Panc1 (cell line): Measurements from ENCODE around the gene ZNF559. TPM values are rescaled to one million over a fixed set of nuclear protein-coding genes. Genes with fewer than 3 reads are reported as not detected.

Source experiments
- ATAC-seq: fragments of 200-7000 bp; cut with Tn5 transposase; 2 replicates; pipeline ENCODE4 v1.9.1; 2020; ENCODE audit warnings: mild to moderate bottlenecking, moderate library complexity
- BruUV-seq: library from RNA; stranded (reverse); fragments of 400-500 nt; replicated peaks from 2 replicates; lab custom pipeline; 2021; lab: Mats Ljungman, UMichigan
- CTCF ChIA-PET: fragments of 300-600 bp; sonication (Branson Sonifier 250); formaldehyde crosslinking; loops from one replicate; lab custom pipeline; 2022; ENCODE audit warnings: antibody characterized with exemption; lab: Charles Lee
- POLR2A ChIA-PET: fragments of 300-600 bp; sonication (Branson Sonifier 250); formaldehyde crosslinking; loops from one replicate; lab custom pipeline; 2022; ENCODE audit warnings: antibody characterized with exemption; lab: Charles Lee
- DNase-seq: peaks from one replicate; pipeline ENCODE4 v3.0.0-alpha.2; 2010; ENCODE audit warnings: low read depth, low spot score
- H3K27ac ChIP-seq: 2 replicates; pipeline ENCODE4 v1.5.1; 2011; ENCODE audit warnings: mild to moderate bottlenecking, low read length, inconsistent platforms
- H3K27me3 ChIP-seq: fragments of 200-500 bp; sonication (Bioruptor generic); 2 replicates; pipeline ENCODE4 v1.6.0; 2014; ENCODE audit warnings: low read length, inconsistent platforms; ENCODE audit not compliant: control insufficient read depth, insufficient read depth
- H3K36me3 ChIP-seq: fragments of 200-500 bp; sonication (Bioruptor generic); 2 replicates; pipeline ENCODE4 v1.5.1; 2014; ENCODE audit warnings: inconsistent platforms, mild to moderate bottlenecking, low read length, moderate library complexity; ENCODE audit not compliant: control insufficient read depth, insufficient read depth
- H3K4me1 ChIP-seq: 2 replicates; pipeline ENCODE4 v1.5.1; 2011; ENCODE audit warnings: inconsistent platforms, mild to moderate bottlenecking, low read length, moderate library complexity; ENCODE audit not compliant: control insufficient read depth, insufficient read depth
- H3K4me3 ChIP-seq, 2 experiments: 2 replicates each; pipeline ENCODE4 v1.5.1; 2011 to 2012; ENCODE audit warnings: low read depth in 2 of 2, low read length in 2 of 2, mild to moderate bottlenecking in 2 of 2, inconsistent platforms in 1 of 2, moderate library complexity in 1 of 2
- H3K9me3 ChIP-seq: fragments of 200-500 bp; sonication (Bioruptor generic); 2 replicates; pipeline ENCODE4 v1.5.1; 2014; ENCODE audit warnings: low read depth, mild to moderate bottlenecking, inconsistent platforms, low read length, moderate library complexity; ENCODE audit not compliant: control insufficient read depth, insufficient read depth
- POLR2AphosphoS5 ChIP-seq: IDR thresholded peaks from 2 replicates; pipeline ENCODE4 v1.6.1; 2012; ENCODE audit warnings: mild to moderate bottlenecking, low read depth, low read length, moderate library complexity
- SIN3A ChIP-seq: IDR thresholded peaks from 2 replicates; pipeline ENCODE4 v1.6.1; 2012; ENCODE audit warnings: low read depth, mild to moderate bottlenecking, low read length, moderate library complexity, borderline replicate concordance; ENCODE audit not compliant: insufficient read depth
- TCF7L2 ChIP-seq: IDR thresholded peaks from 2 replicates; pipeline ENCODE4 v1.6.1; 2011; ENCODE audit warnings: mild to moderate bottlenecking, low read depth, low read length, inconsistent platforms
- in situ Hi-C: cut with HindIII; loops from 2 replicates; pipeline ENCODE4 v1.10.0; 2016; ENCODE audit warnings: low sequenced_read_pairs, low pct_unique_long_range_greater_than_20kb
- intact Hi-C: fragments of 100-400 bp; cut with micrococcal nuclease; formaldehyde crosslinking; loops from one replicate; pipeline ENCODE4 v1.10.0; 2022; ENCODE audit not compliant: unreplicated experiment
- total RNA-seq: library from RNA; stranded (reverse); gene quantifications from one replicate; pipeline ENCODE4 v1.2.1, GENCODE V29; 2021; ENCODE audit not compliant: unreplicated experiment
- TF ChIP-seq, protein P1 (sequence below): fragments of 450-650 bp; IDR thresholded peaks from 2 replicates; pipeline ENCODE4 v1.5.1; 2017; ENCODE audit warnings: mild to moderate bottlenecking
- TF ChIP-seq, protein P2 (sequence below), 2 experiments: IDR thresholded peaks; 2 replicates each; pipeline ENCODE4 v1.6.1; 2011 to 2012; ENCODE audit warnings: low read depth in 2 of 2, control low read depth in 1 of 2, low read length in 1 of 2, mild to moderate bottlenecking in 1 of 2, moderate library complexity in 1 of 2; ENCODE audit not compliant: insufficient read depth in 1 of 2

ZNF559 gene
- total RNA-seq, 1 experiment from 2014 or later = 8.1 TPM

DNA sequence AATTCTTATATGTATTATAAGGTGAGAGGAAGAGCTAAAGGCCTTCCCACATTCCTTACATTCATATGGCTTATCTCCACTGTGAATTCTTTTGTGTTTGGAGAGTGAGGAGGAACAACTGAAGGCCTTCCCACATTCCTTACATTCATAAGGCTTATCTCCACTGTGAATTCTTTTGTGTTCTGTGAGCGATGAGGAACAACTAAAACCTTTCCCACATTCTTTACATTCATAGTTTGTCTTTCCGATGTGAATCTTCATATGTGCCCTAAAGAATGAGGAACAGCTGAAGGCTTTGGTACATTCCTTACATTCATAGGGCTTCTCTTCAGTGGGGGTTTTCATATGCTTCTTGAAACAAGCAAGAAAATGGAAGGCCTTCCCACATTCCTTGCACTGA, 27.6 kb upstream of the ZNF559 start:
- H3K27ac ChIP-seq = no peak overlapping the region
- no peak overlapping the region for H3K4me3 ChIP-seq
- no peak for DNase-seq
- TF ChIP-seq, protein P1, sequence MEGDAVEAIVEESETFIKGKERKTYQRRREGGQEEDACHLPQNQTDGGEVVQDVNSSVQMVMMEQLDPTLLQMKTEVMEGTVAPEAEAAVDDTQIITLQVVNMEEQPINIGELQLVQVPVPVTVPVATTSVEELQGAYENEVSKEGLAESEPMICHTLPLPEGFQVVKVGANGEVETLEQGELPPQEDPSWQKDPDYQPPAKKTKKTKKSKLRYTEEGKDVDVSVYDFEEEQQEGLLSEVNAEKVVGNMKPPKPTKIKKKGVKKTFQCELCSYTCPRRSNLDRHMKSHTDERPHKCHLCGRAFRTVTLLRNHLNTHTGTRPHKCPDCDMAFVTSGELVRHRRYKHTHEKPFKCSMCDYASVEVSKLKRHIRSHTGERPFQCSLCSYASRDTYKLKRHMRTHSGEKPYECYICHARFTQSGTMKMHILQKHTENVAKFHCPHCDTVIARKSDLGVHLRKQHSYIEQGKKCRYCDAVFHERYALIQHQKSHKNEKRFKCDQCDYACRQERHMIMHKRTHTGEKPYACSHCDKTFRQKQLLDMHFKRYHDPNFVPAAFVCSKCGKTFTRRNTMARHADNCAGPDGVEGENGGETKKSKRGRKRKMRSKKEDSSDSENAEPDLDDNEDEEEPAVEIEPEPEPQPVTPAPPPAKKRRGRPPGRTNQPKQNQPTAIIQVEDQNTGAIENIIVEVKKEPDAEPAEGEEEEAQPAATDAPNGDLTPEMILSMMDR = no peak
- TF ChIP-seq SIN3A (no peak), POLR2AphosphoS5 (no peak), TCF7L2 (no peak)
- TF ChIP-seq, protein P2, sequence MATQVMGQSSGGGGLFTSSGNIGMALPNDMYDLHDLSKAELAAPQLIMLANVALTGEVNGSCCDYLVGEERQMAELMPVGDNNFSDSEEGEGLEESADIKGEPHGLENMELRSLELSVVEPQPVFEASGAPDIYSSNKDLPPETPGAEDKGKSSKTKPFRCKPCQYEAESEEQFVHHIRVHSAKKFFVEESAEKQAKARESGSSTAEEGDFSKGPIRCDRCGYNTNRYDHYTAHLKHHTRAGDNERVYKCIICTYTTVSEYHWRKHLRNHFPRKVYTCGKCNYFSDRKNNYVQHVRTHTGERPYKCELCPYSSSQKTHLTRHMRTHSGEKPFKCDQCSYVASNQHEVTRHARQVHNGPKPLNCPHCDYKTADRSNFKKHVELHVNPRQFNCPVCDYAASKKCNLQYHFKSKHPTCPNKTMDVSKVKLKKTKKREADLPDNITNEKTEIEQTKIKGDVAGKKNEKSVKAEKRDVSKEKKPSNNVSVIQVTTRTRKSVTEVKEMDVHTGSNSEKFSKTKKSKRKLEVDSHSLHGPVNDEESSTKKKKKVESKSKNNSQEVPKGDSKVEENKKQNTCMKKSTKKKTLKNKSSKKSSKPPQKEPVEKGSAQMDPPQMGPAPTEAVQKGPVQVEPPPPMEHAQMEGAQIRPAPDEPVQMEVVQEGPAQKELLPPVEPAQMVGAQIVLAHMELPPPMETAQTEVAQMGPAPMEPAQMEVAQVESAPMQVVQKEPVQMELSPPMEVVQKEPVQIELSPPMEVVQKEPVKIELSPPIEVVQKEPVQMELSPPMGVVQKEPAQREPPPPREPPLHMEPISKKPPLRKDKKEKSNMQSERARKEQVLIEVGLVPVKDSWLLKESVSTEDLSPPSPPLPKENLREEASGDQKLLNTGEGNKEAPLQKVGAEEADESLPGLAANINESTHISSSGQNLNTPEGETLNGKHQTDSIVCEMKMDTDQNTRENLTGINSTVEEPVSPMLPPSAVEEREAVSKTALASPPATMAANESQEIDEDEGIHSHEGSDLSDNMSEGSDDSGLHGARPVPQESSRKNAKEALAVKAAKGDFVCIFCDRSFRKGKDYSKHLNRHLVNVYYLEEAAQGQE (IDR thresholded peaks at IDR 0.05; ENCODE audit: insufficient read depth in 1 of 2, low read depth in 2 of 2, low read length in 1 of 2) = no peak
- ChIA-PET CTCF (no interaction called here), POLR2A (no interaction called here)
- BruUV-seq = no TSS peak
- peaks cover 57% of the 10 kb centered on the region for H3K9me3 ChIP-seq
- peaks cover 12% of the 10 kb centered on the region for H3K36me3 ChIP-seq
- no peaks in the 10 kb centered on the region for H3K4me1 ChIP-seq
- no peak for ATAC-seq
- intact Hi-C loops = no loop called here
- in situ Hi-C loops = no loop called here
- no peaks in the 10 kb centered on the region for H3K27me3 ChIP-seq

DNA sequence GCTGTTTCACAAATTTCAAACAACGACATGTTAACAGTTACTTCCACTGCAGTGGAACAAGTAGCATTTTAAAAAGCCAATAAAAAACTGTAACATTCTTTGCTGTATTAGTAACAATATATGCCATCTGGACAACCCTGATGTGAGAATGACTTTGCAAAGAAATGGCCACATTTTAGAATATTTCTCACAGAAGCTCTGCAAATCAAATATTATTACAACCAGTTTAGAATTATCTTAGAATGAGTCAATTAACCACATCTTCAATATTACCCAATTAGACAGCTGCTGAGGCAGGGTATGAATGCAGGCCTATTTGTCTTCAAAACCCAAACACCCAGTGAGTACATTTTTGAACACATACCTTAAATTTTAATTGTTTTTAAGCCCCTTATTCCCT, 17.5 kb upstream of the ZNF559 start:
- H3K36me3 ChIP-seq = no peaks in the 10 kb centered on the region; the same call in 1 of the 2 replicates
- no peak for DNase-seq
- H3K27me3 ChIP-seq = no peaks in the 10 kb centered on the region
- no peak overlapping the region for H3K4me3 ChIP-seq
- H3K4me1 ChIP-seq = no peaks in the 10 kb centered on the region
- peaks cover 3% of the 10 kb centered on the region; the same call in 1 of the 2 replicates for H3K9me3 ChIP-seq
- in situ Hi-C loops = no loop called here
- no peak overlapping the region for H3K27ac ChIP-seq
- POLR2A ChIA-PET = no interaction called here
- no peak for TF ChIP-seq POLR2AphosphoS5
- TF ChIP-seq TCF7L2 = no peak
- TF ChIP-seq, protein P2 (IDR thresholded peaks at IDR 0.05; ENCODE audit: insufficient read depth in 1 of 2, low read depth in 2 of 2, low read length in 1 of 2) = no peak
- no peak for ATAC-seq
- BruUV-seq = no TSS peak
- CTCF ChIA-PET = no interaction called here
- intact Hi-C loops = no loop called here
